ENCODE measurements around the gene SPECC1.

SPECC1 gene

DNA sequence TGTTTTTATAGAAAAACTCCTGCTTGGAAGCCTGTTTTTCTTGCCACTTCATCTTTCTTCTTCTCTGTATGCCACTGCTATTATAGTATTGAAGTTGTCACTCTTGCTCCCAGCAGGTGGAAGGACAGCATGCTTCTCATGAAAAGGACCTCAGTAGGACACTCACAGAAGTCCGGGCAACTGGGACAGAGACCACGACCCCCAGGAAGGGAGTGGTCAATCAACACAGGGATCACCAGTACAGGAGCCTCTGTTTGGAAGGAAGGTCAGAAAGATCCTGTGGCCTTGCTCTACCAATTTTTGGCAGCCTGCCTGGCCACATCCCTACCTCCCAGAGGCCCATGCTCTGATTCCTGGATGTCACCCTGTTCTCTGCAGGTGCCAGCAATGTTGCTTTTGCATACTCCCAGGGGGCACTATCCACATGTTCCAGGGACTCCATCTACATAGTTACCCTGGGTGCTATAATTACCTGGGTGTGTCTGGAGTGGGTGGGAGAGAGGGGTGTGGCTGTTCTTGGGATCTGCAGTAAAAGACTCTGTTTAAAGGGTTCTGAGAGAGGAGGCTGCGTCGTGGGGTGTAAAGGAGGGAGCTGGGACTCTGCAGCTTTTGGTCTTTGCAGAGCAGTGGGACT lies 17.8 kb upstream of the SPECC1 start:
- intact Hi-C loops (cut with DNase I; ENCODE audit: low total_unique reads) = loop anchor here (5.0 to 10.0 kb wide), 2 partner anchors 236 to 323 kb away; no protein-coding TSS in a partner anchor
- no peak overlapping the region for H3K27ac ChIP-seq

GRCh38 chr17:19992803-19993713 lies 16.1 kb upstream of the SPECC1 start:
- H3K27ac ChIP-seq = no peak overlapping the region
- intact Hi-C loops (cut with DNase I; ENCODE audit: low total_unique reads) = loop anchor here (2.0 to 10.0 kb wide), 3 partner anchors 124 to 322 kb away; no protein-coding TSS in a partner anchor
- no peaks in the 10 kb centered on the region for H3K9me3 ChIP-seq
- no peaks in the 10 kb centered on the region for H3K36me3 ChIP-seq
- peak; percentile 91 to 94 for DNase-seq
- no peaks in the 10 kb centered on the region for H3K27me3 ChIP-seq
- TF ChIP-seq, protein P1, sequence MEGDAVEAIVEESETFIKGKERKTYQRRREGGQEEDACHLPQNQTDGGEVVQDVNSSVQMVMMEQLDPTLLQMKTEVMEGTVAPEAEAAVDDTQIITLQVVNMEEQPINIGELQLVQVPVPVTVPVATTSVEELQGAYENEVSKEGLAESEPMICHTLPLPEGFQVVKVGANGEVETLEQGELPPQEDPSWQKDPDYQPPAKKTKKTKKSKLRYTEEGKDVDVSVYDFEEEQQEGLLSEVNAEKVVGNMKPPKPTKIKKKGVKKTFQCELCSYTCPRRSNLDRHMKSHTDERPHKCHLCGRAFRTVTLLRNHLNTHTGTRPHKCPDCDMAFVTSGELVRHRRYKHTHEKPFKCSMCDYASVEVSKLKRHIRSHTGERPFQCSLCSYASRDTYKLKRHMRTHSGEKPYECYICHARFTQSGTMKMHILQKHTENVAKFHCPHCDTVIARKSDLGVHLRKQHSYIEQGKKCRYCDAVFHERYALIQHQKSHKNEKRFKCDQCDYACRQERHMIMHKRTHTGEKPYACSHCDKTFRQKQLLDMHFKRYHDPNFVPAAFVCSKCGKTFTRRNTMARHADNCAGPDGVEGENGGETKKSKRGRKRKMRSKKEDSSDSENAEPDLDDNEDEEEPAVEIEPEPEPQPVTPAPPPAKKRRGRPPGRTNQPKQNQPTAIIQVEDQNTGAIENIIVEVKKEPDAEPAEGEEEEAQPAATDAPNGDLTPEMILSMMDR (IDR thresholded peaks at IDR 0.05) = peak; percentile 66 to 89
- H3K4me3 ChIP-seq = no peak overlapping the region
- peaks cover 0 to 4% (median 2%) of the 10 kb centered on the region in 4 donors for H3K4me1 ChIP-seq

More for the DNA sequence above, 17.8 kb upstream of the SPECC1 start:
- no peak for DNase-seq
- no peaks in the 10 kb centered on the region for H3K9me3 ChIP-seq
- H3K4me3 ChIP-seq = no peak overlapping the region
- H3K27me3 ChIP-seq = no peaks in the 10 kb centered on the region
- peaks cover 0 to 10% (median 2%) of the 10 kb centered on the region in 4 donors for H3K4me1 ChIP-seq
- no peaks in the 10 kb centered on the region for H3K36me3 ChIP-seq
- TF ChIP-seq, protein P1 (IDR thresholded peaks at IDR 0.05) = no peak

GRCh38 chr17:19996086-19996485 lies 13.1 kb upstream of the SPECC1 start:
- intact Hi-C loops (cut with DNase I; ENCODE audit: low total_unique reads) = loop anchor here (10.0 kb wide), 1 partner anchor 319 kb away; no protein-coding TSS in a partner anchor
- DNase-seq = no peak
- H3K27ac ChIP-seq = no peak overlapping the region

GRCh38 chr17:19996502-19996901 lies 12.7 kb upstream of the SPECC1 start:
- intact Hi-C loops (cut with DNase I; ENCODE audit: low total_unique reads) = loop anchor here (10.0 kb wide), 1 partner anchor 318 kb away; no protein-coding TSS in a partner anchor
- TF ChIP-seq, protein P1 (IDR thresholded peaks at IDR 0.05) = no peak

More at GRCh38 chr17:19996086-19996485, 13.1 kb upstream of the SPECC1 start:
- peaks cover 0 to 3% of the 10 kb centered on the region in 2 donors for H3K27me3 ChIP-seq
- no peaks in the 10 kb centered on the region for H3K36me3 ChIP-seq
- no peak overlapping the region for H3K4me3 ChIP-seq
- H3K4me1 ChIP-seq = peaks cover 0 to 4% (median 2%) of the 10 kb centered on the region in 4 donors
- H3K9me3 ChIP-seq = no peaks in the 10 kb centered on the region
- TF ChIP-seq, protein P1 (IDR thresholded peaks at IDR 0.05) = no peak

GRCh38 chr17:20008242-20009051 lies 712 bp upstream of the SPECC1 start:
- Histone ChIP-seq H3K27me3 (no peaks in the 10 kb centered on the region), H3K27ac (peak overlapping the region; percentile 87 to 94), H3K4me3 (peak overlapping the region; percentile 67 to 92), H3K36me3 (no peaks in the 10 kb centered on the region), H3K4me1 (peaks cover 0 to 19% (median 7%) of the 10 kb centered on the region in 4 donors), H3K9me3 (no peaks in the 10 kb centered on the region)
- intact Hi-C loops (cut with DNase I; ENCODE audit: low total_unique reads) = loop anchor here (5.0 kb wide), 2 partner anchors 89 to 109 kb away; no protein-coding TSS in a partner anchor
- peak in 1 of 2 donors; percentile 71 for DNase-seq
- TF ChIP-seq, protein P1 (IDR thresholded peaks at IDR 0.05) = no peak

More at GRCh38 chr17:19996502-19996901, 12.7 kb upstream of the SPECC1 start:
- Histone ChIP-seq H3K27ac (no peak overlapping the region), H3K36me3 (no peaks in the 10 kb centered on the region), H3K4me3 (no peak overlapping the region), H3K27me3 (peaks cover 0 to 3% of the 10 kb centered on the region in 2 donors), H3K4me1 (peaks cover 0 to 4% (median 2%) of the 10 kb centered on the region in 4 donors), H3K9me3 (no peaks in the 10 kb centered on the region)
- DNase-seq = no peak
